Astrocyte (in vitro differentiated cells and primary cell): ENCODE measurements around the gene CNOT1. TPM values are rescaled to one million over a fixed set of nuclear protein-coding genes. Genes with fewer than 3 reads are reported as not detected.

Experiments
- DNase-seq: peaks from one replicate; pipeline ENCODE4 v3.0.0-alpha.2; 2010; ENCODE audit warnings: low read depth
- FAIRE-seq: peaks from 2 replicates; lab custom pipeline; 2011; peaks lifted over from hg19 to GRCh38; lab: Jason Lieb, UNC
- H2AFZ ChIP-seq: 2 replicates; pipeline ENCODE4 v1.6.0; 2012; ENCODE audit warnings: low read depth, low read length, inconsistent platforms
- H3K27ac ChIP-seq: 2 replicates; pipeline ENCODE4 v1.5.1; 2011; ENCODE audit warnings: low read depth, low read length, inconsistent platforms
- H3K27me3 ChIP-seq: 2 replicates; pipeline ENCODE4 v1.6.0; 2011; ENCODE audit warnings: low read length, inconsistent platforms; ENCODE audit not compliant: insufficient read depth
- H3K36me3 ChIP-seq: 2 replicates; pipeline ENCODE4 v1.5.1; 2011; ENCODE audit warnings: low read length, inconsistent platforms; ENCODE audit not compliant: insufficient read depth
- H3K4me1 ChIP-seq: 2 replicates; pipeline ENCODE4 v1.5.1; 2011; ENCODE audit warnings: low read length, inconsistent platforms; ENCODE audit not compliant: insufficient read depth
- H3K4me2 ChIP-seq: 2 replicates; pipeline ENCODE4 v1.6.0; 2012; ENCODE audit warnings: low read length, inconsistent platforms
- H3K4me3 ChIP-seq: 2 replicates; pipeline ENCODE4 v1.5.1; 2011; ENCODE audit warnings: low read depth, mild to moderate bottlenecking, low read length, inconsistent platforms; ENCODE audit not compliant: insufficient read depth
- H3K79me2 ChIP-seq: 2 replicates; pipeline ENCODE4 v1.6.0; 2012; ENCODE audit warnings: mild to moderate bottlenecking, low read length, inconsistent platforms; ENCODE audit not compliant: insufficient read depth
- H3K9ac ChIP-seq: 2 replicates; pipeline ENCODE4 v1.6.0; 2012; ENCODE audit warnings: mild to moderate bottlenecking, low read length, inconsistent platforms
- H3K9me3 ChIP-seq: 2 replicates; pipeline ENCODE4 v1.5.1; 2012; ENCODE audit warnings: low read depth, mild to moderate bottlenecking, low read length, inconsistent platforms; ENCODE audit not compliant: insufficient read depth
- H4K20me1 ChIP-seq: 2 replicates; pipeline ENCODE4 v1.6.0; 2012; ENCODE audit warnings: low read length, inconsistent platforms; ENCODE audit not compliant: insufficient read depth
- H3K27ac Mint-ChIP-seq: one replicate; pipeline ENCODE4 v1.8.0; 2021; ENCODE audit warnings: mild to moderate bottlenecking, mixed read lengths; ENCODE audit not compliant: unreplicated experiment
- H3K27me3 Mint-ChIP-seq: one replicate; pipeline ENCODE4 v1.8.0; 2021; ENCODE audit warnings: low read depth, mixed read lengths; ENCODE audit not compliant: unreplicated experiment
- H3K36me3 Mint-ChIP-seq: one replicate; pipeline ENCODE4 v1.8.0; 2021; ENCODE audit warnings: low read depth, mixed read lengths; ENCODE audit not compliant: unreplicated experiment
- H3K4me1 Mint-ChIP-seq: one replicate; pipeline ENCODE4 v1.8.0; 2021; ENCODE audit warnings: low read depth, mixed read lengths; ENCODE audit not compliant: unreplicated experiment
- H3K4me3 Mint-ChIP-seq: one replicate; pipeline ENCODE4 v1.8.0; 2021; ENCODE audit warnings: mild to moderate bottlenecking, moderate library complexity, mixed read lengths; ENCODE audit not compliant: unreplicated experiment
- H3K9me3 Mint-ChIP-seq: one replicate; pipeline ENCODE4 v1.8.0; 2021; ENCODE audit warnings: mild to moderate bottlenecking, mixed read lengths; ENCODE audit not compliant: unreplicated experiment
- CTCF ChIP-seq: IDR thresholded peaks from 2 replicates; pipeline ENCODE4 v1.5.1; 2011; ENCODE audit warnings: low read depth, mild to moderate bottlenecking, inconsistent platforms, low read length, moderate library complexity; ENCODE audit not compliant: insufficient read depth
- EZH2 ChIP-seq: IDR thresholded peaks from 2 replicates; pipeline ENCODE4 v1.6.1; 2012; ENCODE audit warnings: mild to moderate bottlenecking, low read length, inconsistent platforms; ENCODE audit not compliant: insufficient read depth
- total RNA-seq: library from RNA; stranded (reverse); gene quantifications from 2 replicates; pipeline ENCODE4 v1.2.1, GENCODE V29; 2021

CNOT1 gene
- total RNA-seq, 1 donor from 2014 or later, result 212 TPM

- H3K4me1 Mint-ChIP-seq, result no peaks in the 10 kb centered on the region
- FAIRE-seq, result no peak
- H3K4me3 Mint-ChIP-seq, result peak overlapping the region; percentile 4
- Histone ChIP-seq H3K9me3 (no peaks in the 10 kb centered on the region), H2AFZ (no peak overlapping the region), H3K27me3 (peaks cover 8% of the 10 kb centered on the region), H3K4me3 (no peak overlapping the region), H3K36me3 (no peaks in the 10 kb centered on the region), H3K9ac (no peak overlapping the region), H3K79me2 (no peaks in the 10 kb centered on the region), H4K20me1 (no peaks in the 10 kb centered on the region), H3K4me1 (no peaks in the 10 kb centered on the region), H3K4me2 (no peak overlapping the region), H3K27ac (no peak overlapping the region)
- TF ChIP-seq CTCF (no peak), EZH2 (no peak)
- H3K27ac Mint-ChIP-seq, result no peak overlapping the region
- no peak for DNase-seq
- peaks cover 3% of the 10 kb centered on the region for H3K36me3 Mint-ChIP-seq
- peaks cover 34% of the 10 kb centered on the region for H3K27me3 Mint-ChIP-seq
- H3K9me3 Mint-ChIP-seq, result peaks cover 4% of the 10 kb centered on the region
These were observed 155.3 kb downstream of the CNOT1 start for GRCh38 chr16:58474296-58474695.

GRCh38 chr16:58472827-58473226 is 156.8 kb downstream of the CNOT1 start:
- Histone ChIP-seq H4K20me1 (no peaks in the 10 kb centered on the region), H3K27me3 (peaks cover 8% of the 10 kb centered on the region), H3K27ac (no peak overlapping the region), H3K36me3 (no peaks in the 10 kb centered on the region), H2AFZ (no peak overlapping the region), H3K9ac (no peak overlapping the region), H3K4me2 (no peak overlapping the region), H3K4me1 (no peaks in the 10 kb centered on the region), H3K79me2 (no peaks in the 10 kb centered on the region), H3K9me3 (no peaks in the 10 kb centered on the region), H3K4me3 (no peak overlapping the region)
- Mint-ChIP-seq H3K4me3 (no peak overlapping the region), H3K27me3 (peaks cover 48% of the 10 kb centered on the region), H3K36me3 (peaks cover 3% of the 10 kb centered on the region), H3K4me1 (no peaks in the 10 kb centered on the region), H3K9me3 (peaks cover 4% of the 10 kb centered on the region), H3K27ac (no peak overlapping the region)
- TF ChIP-seq EZH2 (no peak), CTCF (no peak)
- DNase-seq, result no peak
- FAIRE-seq, result no peak

GRCh38 chr16:58472266-58472665 is 157.4 kb downstream of the CNOT1 start:
- H2AFZ ChIP-seq, result no peak overlapping the region
- H3K27me3 ChIP-seq, result peaks cover 10% of the 10 kb centered on the region
- Mint-ChIP-seq H3K27ac (no peak overlapping the region), H3K9me3 (peaks cover 4% of the 10 kb centered on the region), H3K36me3 (peaks cover 3% of the 10 kb centered on the region), H3K27me3 (peaks cover 52% of the 10 kb centered on the region), H3K4me1 (no peaks in the 10 kb centered on the region), H3K4me3 (no peak overlapping the region)
- H3K79me2 ChIP-seq, result no peaks in the 10 kb centered on the region
- no peaks in the 10 kb centered on the region for H4K20me1 ChIP-seq
- H3K4me3 ChIP-seq, result no peak overlapping the region
- no peaks in the 10 kb centered on the region for H3K9me3 ChIP-seq
- H3K36me3 ChIP-seq, result no peaks in the 10 kb centered on the region
- DNase-seq (no peak), FAIRE-seq (no peak)
- H3K27ac ChIP-seq, result no peak overlapping the region
- H3K4me1 ChIP-seq, result no peaks in the 10 kb centered on the region
- TF ChIP-seq CTCF (no peak), EZH2 (no peak)
- H3K4me2 ChIP-seq, result no peak overlapping the region
- no peak overlapping the region for H3K9ac ChIP-seq
